HFFc6 (cell line): ENCODE data around the gene GAS2L1. TPM values are rescaled to one million over a fixed set of nuclear protein-coding genes. Genes with fewer than 3 reads are reported as not detected.
A peak's percentile ranks its signal among the peaks of the same experiment; 100 is the strongest.

ENCODE experiments used
- DNase-seq: peaks from one replicate; pipeline ENCODE4 v3.0.0-alpha.2; 2018
- H3K27ac Mint-ChIP-seq: 2 replicates; pipeline ENCODE4 v1.8.0; 2020; ENCODE audit warnings: mild to moderate bottlenecking, mixed read lengths
- H3K27me3 Mint-ChIP-seq: 2 replicates; pipeline ENCODE4 v1.8.0; 2021; ENCODE audit warnings: mild to moderate bottlenecking, moderate library complexity, mixed read lengths; ENCODE audit not compliant: insufficient read depth
- H3K36me3 Mint-ChIP-seq: 2 replicates; pipeline ENCODE4 v1.8.0; 2021; ENCODE audit warnings: low read depth, mixed read lengths
- H3K4me1 Mint-ChIP-seq: 2 replicates; pipeline ENCODE4 v1.8.0; 2020; ENCODE audit warnings: low read depth, mixed read lengths
- H3K4me3 Mint-ChIP-seq: 2 replicates; pipeline ENCODE4 v1.8.0; 2020; ENCODE audit warnings: mild to moderate bottlenecking, moderate library complexity, mixed read lengths
- H3K9me3 Mint-ChIP-seq: 2 replicates; pipeline ENCODE4 v1.8.0; 2020; ENCODE audit warnings: mild to moderate bottlenecking, mixed read lengths
- total RNA-seq, 6 experiments: library from RNA; stranded (reverse); fragmentation: NEBNext Ultra II Directional; extraction: Animal tissue kit (Norgen Biotek cat#: 25700); gene quantifications; 2 replicates in 1 of 6; 3 replicates in 5 of 6; pipeline ENCODE4 v1.2.3, GENCODE V29; 2021
- TF ChIP-seq, protein P1 (sequence below): fragments of 200-600 bp; sonication (generic); IDR thresholded peaks from 2 replicates; pipeline ENCODE4 v1.5.0; 2021; ENCODE audit warnings: antibody characterized with exemption, mild to moderate bottlenecking

Gene GAS2L1
- total RNA-seq, 6 experiments from 2014 or later = 40.5 to 48.8 (median 43.3) TPM

DNA sequence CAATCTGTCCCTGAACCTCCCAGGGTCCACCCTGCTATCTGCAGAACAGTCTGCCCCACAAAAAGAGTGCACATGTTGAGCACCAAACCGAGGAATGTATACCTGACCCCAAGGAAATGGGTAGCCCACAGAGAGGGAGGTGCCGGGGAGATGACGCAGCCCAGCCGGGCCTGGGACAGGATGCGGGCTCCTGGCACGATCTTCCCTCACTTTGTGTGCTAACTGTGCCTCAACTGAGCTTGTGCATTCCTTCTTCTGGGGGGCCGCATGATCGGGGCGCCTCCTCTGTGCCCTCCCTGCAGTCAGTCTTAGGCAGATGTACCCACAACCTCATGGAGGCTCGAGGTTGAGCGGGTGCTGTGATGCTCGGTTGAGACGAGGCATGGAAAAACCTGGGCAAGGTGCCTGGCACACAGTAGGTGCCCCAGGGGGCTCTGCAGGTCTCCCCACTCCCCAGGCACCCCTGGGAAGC lies 2.4 kb downstream of the GAS2L1 start:
- Mint-ChIP-seq H3K4me3 (peak overlapping the region; percentile 61), H3K36me3 (peaks cover 4% of the 10 kb centered on the region; the same call in 1 of the 2 replicates), H3K27me3 (peaks cover 2% of the 10 kb centered on the region), H3K27ac (peak overlapping the region; percentile 81), H3K9me3 (no peaks in the 10 kb centered on the region), H3K4me1 (peaks cover 20% of the 10 kb centered on the region)
- no peak for DNase-seq
- TF ChIP-seq, protein P1, sequence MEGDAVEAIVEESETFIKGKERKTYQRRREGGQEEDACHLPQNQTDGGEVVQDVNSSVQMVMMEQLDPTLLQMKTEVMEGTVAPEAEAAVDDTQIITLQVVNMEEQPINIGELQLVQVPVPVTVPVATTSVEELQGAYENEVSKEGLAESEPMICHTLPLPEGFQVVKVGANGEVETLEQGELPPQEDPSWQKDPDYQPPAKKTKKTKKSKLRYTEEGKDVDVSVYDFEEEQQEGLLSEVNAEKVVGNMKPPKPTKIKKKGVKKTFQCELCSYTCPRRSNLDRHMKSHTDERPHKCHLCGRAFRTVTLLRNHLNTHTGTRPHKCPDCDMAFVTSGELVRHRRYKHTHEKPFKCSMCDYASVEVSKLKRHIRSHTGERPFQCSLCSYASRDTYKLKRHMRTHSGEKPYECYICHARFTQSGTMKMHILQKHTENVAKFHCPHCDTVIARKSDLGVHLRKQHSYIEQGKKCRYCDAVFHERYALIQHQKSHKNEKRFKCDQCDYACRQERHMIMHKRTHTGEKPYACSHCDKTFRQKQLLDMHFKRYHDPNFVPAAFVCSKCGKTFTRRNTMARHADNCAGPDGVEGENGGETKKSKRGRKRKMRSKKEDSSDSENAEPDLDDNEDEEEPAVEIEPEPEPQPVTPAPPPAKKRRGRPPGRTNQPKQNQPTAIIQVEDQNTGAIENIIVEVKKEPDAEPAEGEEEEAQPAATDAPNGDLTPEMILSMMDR = no peak

DNA sequence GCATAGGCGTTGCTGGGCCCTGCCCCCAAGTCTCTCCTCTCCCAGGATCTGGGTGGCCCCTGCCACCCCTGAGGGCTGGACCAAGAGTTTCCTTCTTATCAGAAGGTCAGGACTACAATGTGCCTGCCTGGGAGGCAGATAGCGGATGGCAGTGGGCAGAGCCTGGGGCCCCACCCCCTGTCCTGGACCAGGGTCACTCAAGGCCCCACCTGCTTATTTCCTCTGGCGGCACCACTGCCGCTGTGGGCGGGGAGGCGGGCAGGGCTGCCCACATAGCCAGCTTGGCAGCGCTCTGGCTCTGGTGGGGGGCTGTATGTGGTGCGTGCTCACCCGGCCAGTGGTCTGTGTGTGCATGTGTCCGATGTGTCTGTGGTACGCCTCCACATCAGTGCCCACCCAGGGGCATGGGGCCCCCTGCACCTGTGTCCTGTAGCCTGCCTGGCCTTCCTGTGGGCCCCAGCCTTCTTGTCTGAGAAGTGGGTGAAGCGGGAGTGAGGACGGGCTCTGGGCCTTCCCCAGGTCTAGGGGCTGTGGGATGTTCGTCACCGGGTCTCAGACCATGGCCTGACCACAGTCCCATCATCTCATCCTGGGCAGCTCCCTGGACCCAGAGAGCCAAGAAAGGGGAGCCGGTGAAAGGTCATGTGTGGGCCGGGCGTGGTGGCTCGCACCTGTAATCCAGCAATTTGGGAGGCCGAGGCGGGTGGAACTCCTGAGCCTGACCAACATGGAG lies 3.0 kb downstream of the GAS2L1 start:
- H3K36me3 Mint-ChIP-seq = peaks cover 4% of the 10 kb centered on the region; the same call in 1 of the 2 replicates
- H3K27ac Mint-ChIP-seq = peak overlapping the region; percentile 81
- peaks cover 8% of the 10 kb centered on the region for H3K27me3 Mint-ChIP-seq
- H3K4me3 Mint-ChIP-seq = peak overlapping the region; percentile 61; the same call in 1 of the 2 replicates
- no peaks in the 10 kb centered on the region for H3K9me3 Mint-ChIP-seq
- TF ChIP-seq, protein P1 = no peak
- DNase-seq = no peak
- peaks cover 26% of the 10 kb centered on the region for H3K4me1 Mint-ChIP-seq

DNA sequence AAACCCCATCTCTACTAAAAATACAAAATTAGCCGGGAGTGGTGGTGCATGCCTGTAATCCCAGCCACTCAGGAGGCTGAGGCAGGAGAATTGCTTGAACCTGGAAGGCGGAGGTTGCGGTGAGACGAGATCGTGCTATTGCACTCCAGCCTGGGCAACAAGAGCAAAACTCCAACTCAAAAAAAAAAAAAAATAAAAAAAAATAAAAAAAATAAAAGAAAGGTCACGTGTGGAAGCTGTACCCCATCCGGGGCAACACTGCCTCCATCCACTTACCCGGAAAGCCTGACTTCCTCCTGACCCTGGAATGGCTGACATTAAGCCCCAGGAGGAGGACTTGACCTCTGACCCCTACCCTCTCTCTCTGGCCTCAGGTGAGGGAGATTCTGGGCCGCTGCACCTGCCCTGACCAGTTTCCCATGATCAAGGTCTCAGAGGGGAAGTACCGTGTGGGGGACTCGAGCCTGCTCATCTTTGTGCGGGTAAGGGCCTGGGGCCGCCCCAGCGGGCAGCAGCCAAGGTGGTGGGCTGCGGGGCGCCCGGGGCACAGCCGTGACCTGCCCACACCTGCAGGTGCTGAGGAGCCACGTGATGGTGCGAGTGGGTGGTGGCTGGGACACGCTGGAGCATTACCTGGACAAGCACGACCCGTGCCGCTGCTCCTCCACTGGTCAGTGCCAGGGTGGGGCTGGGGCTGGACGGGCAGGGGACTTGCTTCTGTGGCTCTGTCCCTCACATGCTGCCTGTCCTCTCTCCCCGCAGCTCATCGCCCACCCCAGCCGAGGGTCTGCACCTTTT lies 3.8 kb downstream of the GAS2L1 start:
- Mint-ChIP-seq H3K4me1 (peaks cover 30% of the 10 kb centered on the region), H3K4me3 (no peak overlapping the region), H3K36me3 (peaks cover 4% of the 10 kb centered on the region; the same call in 1 of the 2 replicates), H3K27ac (peak overlapping the region; percentile 98), H3K27me3 (peaks cover 12% of the 10 kb centered on the region), H3K9me3 (no peaks in the 10 kb centered on the region)
- TF ChIP-seq, protein P1 = no peak
- no peak for DNase-seq

DNA sequence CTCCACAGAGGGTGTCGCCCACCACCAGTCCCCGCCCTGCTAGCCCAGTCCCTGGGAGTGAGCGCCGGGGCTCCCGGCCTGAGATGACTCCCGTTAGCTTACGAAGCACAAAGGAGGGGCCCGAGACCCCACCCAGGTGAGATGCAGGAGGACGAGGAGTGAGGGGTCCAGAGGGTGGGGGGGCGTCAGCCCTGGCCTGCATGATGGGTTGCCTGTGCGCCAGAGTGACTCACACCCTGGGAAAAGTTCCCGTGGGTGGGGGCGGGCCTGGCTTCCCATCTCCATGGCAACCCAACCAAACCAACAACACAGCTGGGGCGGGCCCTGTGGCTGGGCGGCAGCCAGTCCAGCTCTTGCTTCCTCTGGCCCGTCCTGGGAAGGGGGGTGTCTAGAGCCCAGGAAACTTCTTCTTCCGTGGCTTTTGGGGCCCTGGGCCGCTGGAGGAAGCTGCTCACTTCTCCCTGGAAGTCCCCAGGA lies 4.5 kb downstream of the GAS2L1 start:
- H3K4me3 Mint-ChIP-seq = peak overlapping the region; percentile 63
- TF ChIP-seq, protein P1 = no peak
- no peaks in the 10 kb centered on the region for H3K9me3 Mint-ChIP-seq
- peak; percentile 97 for DNase-seq
- peaks cover 4% of the 10 kb centered on the region; the same call in 1 of the 2 replicates for H3K36me3 Mint-ChIP-seq
- H3K27ac Mint-ChIP-seq = peak overlapping the region; percentile 98
- H3K4me1 Mint-ChIP-seq = peaks cover 30% of the 10 kb centered on the region
- peaks cover 12% of the 10 kb centered on the region for H3K27me3 Mint-ChIP-seq

DNA sequence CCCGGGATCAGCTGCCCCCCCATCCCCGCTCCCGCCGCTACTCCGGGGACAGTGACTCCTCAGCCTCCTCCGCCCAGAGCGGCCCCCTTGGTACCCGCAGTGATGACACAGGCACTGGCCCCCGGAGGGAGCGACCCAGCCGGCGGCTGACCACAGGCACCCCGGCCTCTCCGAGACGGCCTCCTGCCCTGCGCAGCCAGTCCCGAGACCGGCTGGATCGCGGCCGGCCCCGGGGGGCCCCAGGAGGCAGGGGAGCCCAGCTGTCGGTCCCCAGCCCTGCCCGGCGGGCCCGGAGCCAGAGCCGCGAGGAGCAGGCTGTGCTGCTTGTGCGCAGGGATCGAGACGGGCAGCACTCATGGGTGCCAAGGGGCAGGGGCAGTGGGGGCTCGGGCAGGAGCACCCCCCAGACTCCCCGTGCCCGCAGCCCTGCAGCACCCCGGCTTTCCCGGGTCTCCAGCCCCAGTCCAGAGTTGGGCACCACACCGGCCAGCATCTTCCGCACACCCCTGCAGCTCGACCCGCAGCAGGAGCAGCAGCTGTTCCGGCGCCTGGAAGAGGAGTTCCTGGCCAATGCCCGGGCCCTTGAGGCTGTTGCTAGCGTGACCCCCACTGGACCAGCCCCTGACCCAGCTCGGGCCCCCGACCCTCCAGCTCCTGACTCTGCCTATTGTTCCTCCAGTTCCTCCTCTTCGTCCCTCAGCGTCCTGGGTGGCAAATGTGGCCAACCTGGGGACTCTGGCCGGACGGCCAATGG lies 5.2 kb downstream of the GAS2L1 start:
- Mint-ChIP-seq H3K4me1 (peaks cover 30% of the 10 kb centered on the region), H3K27ac (peak overlapping the region; percentile 98), H3K9me3 (no peaks in the 10 kb centered on the region), H3K36me3 (peaks cover 4% of the 10 kb centered on the region; the same call in 1 of the 2 replicates), H3K4me3 (peak overlapping the region; percentile 63; the same call in 1 of the 2 replicates), H3K27me3 (peaks cover 18% of the 10 kb centered on the region)
- TF ChIP-seq, protein P1 = no peak
- DNase-seq = no peak
